Skin epidermis (tissue), 12 donors: Measurements from ENCODE around the gene ADGRG7.
"Not testable (repeated sequence)": the region's sequence is repeated elsewhere in the genome, so short reads cannot be mapped to it uniquely, and the experiment has no call there.

ENCODE experiments used
- H3K27ac ChIP-seq, 21 experiments: fragments of 200-600 bp; sonication (generic) in 11 of 21; one replicate each; pipeline ENCODE4 v1.5.0; 2020; ENCODE audit warnings: mild to moderate bottlenecking in 3 of 21, inconsistent platforms in 2 of 21, moderate library complexity in 2 of 21
- H3K4me3 ChIP-seq, 7 experiments: fragments of 200-600 bp; sonication (generic) in 2 of 7; one replicate each; pipeline ENCODE4 v1.5.0; 2020; ENCODE audit warnings: inconsistent platforms in 2 of 7, mild to moderate bottlenecking in 2 of 7, moderate library complexity in 1 of 7

The ADGRG7 gene

GRCh38 chr3:100640633-100641032, 31.2 kb downstream of the ADGRG7 start:
- Histone ChIP-seq H3K27ac (no peak overlapping the region), H3K4me3 (no peak overlapping the region)

- no peak overlapping the region for H3K27ac ChIP-seq
Measured at GRCh38 chr3:100641471-100642032, 32.2 kb downstream of the ADGRG7 start.

GRCh38 chr3:100645913-100646312, 36.5 kb downstream of the ADGRG7 start:
- H3K4me3 ChIP-seq, result no peak overlapping the region
- no peak overlapping the region for H3K27ac ChIP-seq

More at GRCh38 chr3:100641471-100642032, 32.2 kb downstream of the ADGRG7 start:
- H3K4me3 ChIP-seq, result no peak overlapping the region

- H3K27ac ChIP-seq, result no peak overlapping the region
- H3K4me3 ChIP-seq, result no peak overlapping the region
Measured at GRCh38 chr3:100647171-100647570, 37.8 kb downstream of the ADGRG7 start.

- Histone ChIP-seq H3K4me3 (no peak overlapping the region), H3K27ac (no peak overlapping the region)
Measured at GRCh38 chr3:100647657-100648056, 38.3 kb downstream of the ADGRG7 start.

- peak overlapping the region in 11 of 21 experiments; percentile 10 to 80 (median 35) for H3K27ac ChIP-seq
- H3K4me3 ChIP-seq, result no peak overlapping the region
Measured at GRCh38 chr3:100650651-100651619, 41.5 kb downstream of the ADGRG7 start.

- Histone ChIP-seq H3K27ac (no peak overlapping the region), H3K4me3 (no peak overlapping the region)
Measured at GRCh38 chr3:100653604-100654294, 44.3 kb downstream of the ADGRG7 start.

- H3K4me3 ChIP-seq, result no peak overlapping the region
- no peak overlapping the region for H3K27ac ChIP-seq
Measured at GRCh38 chr3:100656945-100657344, 47.5 kb downstream of the ADGRG7 start.

- not testable (repeated sequence) for H3K4me3 ChIP-seq, H3K27ac ChIP-seq
Measured at GRCh38 chr3:100661294-100661693, 51.9 kb downstream of the ADGRG7 start.

- Histone ChIP-seq H3K4me3 (no peak overlapping the region), H3K27ac (no peak overlapping the region)
Measured at GRCh38 chr3:100662113-100662823, 52.9 kb downstream of the ADGRG7 start.

GRCh38 chr3:100665230-100665629, 55.8 kb downstream of the ADGRG7 start:
- Histone ChIP-seq H3K27ac (no peak overlapping the region), H3K4me3 (no peak overlapping the region)

- H3K4me3 ChIP-seq, H3K27ac ChIP-seq: not testable (repeated sequence)
Measured at GRCh38 chr3:100666699-100667098, 57.3 kb downstream of the ADGRG7 start.

GRCh38 chr3:100667316-100667715, 57.9 kb downstream of the ADGRG7 start:
- H3K4me3 ChIP-seq, H3K27ac ChIP-seq: not testable (repeated sequence)

GRCh38 chr3:100670995-100671394, 61.6 kb downstream of the ADGRG7 start:
- not testable (repeated sequence) for H3K27ac ChIP-seq, H3K4me3 ChIP-seq

GRCh38 chr3:100681496-100681895, 72.1 kb downstream of the ADGRG7 start:
- Histone ChIP-seq H3K4me3 (no peak overlapping the region), H3K27ac (no peak overlapping the region)

GRCh38 chr3:100682056-100682853, 72.9 kb downstream of the ADGRG7 start:
- no peak overlapping the region for H3K27ac ChIP-seq

GRCh38 chr3:100682854-100683760, 73.7 kb downstream of the ADGRG7 start:
- no peak overlapping the region for H3K27ac ChIP-seq
- H3K4me3 ChIP-seq, result peak overlapping the region in 2 of 7 experiments; percentile 11 to 21

More at GRCh38 chr3:100682056-100682853, 72.9 kb downstream of the ADGRG7 start:
- H3K4me3 ChIP-seq, result peak overlapping the region in 2 of 7 experiments; percentile 11 to 21

GRCh38 chr3:100693225-100693624, 83.8 kb downstream of the ADGRG7 start:
- Histone ChIP-seq H3K4me3 (no peak overlapping the region), H3K27ac (no peak overlapping the region)
